Muscle of back (tissue), 11 donors: Measurements from ENCODE around the gene GNA12. TPM values are rescaled to one million over a fixed set of nuclear protein-coding genes. Genes with fewer than 3 reads are reported as not detected.

Experiments
- DNase-seq, 3 donors: peaks; one replicate each; pipeline versions ENCODE4 v3.0.0 to v3.0.0-alpha.2; 2013
- polyA plus RNA-seq, 10 donors: library from polyadenylated mRNA; unstranded; fragments of 120-200 nt; gene quantifications; one replicate each; pipeline ENCODE4 v1.2.1, GENCODE V29; 2013; ENCODE audit not compliant: insufficient read length in 10 of 10

GNA12 gene
- polyA plus RNA-seq, 10 donors, result 25.6 to 40.4 (median 29.3) TPM

- no peak for DNase-seq
Observed at GRCh38 chr7:2785071-2785500, 59.0 kb downstream of the GNA12 start.

DNA sequence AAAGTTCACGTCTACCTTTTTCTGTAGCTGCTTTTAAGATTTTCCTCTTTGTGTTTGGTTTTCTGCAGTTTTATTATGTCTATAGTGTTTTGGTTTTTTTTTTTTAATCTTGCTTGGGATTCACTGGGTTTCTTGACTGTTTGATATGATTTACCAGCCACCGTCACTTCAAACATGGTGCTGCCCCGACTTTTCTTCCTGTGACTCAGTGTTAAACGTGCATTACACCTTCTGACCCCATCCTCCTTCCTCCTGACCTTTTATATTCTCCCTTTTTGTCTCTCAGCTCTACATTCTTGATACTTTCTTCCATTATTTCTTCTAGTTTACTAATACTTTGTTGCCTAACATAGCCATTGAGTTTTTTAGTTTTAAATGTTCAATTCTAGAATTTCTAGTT is 61.5 kb downstream of the GNA12 start:
- no peak for DNase-seq

GRCh38 chr7:2782121-2782520 is 62.0 kb downstream of the GNA12 start:
- no peak for DNase-seq

GRCh38 chr7:2781636-2782035 is 62.5 kb downstream of the GNA12 start:
- DNase-seq, result no peak

DNA sequence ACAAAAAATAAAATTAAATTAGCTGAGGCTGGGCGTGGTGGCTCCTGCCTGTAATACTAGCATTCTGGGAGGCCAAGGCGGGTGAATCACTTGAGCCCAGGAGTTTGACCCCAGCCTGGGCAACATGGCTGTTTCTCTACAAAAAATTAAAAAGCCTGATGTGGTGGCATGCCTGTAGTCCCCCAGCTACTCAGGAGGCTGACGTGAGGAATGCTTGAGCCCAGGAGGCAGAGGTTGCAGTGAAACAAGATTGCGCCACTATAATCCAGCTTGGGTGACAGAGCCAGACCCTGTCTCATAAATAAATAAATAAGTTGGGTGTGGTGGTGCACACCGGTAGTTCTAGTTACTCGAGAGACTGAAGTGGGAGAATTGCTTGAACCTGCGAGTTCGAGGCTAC is 65.1 kb downstream of the GNA12 start:
- DNase-seq, result no peak

DNA sequence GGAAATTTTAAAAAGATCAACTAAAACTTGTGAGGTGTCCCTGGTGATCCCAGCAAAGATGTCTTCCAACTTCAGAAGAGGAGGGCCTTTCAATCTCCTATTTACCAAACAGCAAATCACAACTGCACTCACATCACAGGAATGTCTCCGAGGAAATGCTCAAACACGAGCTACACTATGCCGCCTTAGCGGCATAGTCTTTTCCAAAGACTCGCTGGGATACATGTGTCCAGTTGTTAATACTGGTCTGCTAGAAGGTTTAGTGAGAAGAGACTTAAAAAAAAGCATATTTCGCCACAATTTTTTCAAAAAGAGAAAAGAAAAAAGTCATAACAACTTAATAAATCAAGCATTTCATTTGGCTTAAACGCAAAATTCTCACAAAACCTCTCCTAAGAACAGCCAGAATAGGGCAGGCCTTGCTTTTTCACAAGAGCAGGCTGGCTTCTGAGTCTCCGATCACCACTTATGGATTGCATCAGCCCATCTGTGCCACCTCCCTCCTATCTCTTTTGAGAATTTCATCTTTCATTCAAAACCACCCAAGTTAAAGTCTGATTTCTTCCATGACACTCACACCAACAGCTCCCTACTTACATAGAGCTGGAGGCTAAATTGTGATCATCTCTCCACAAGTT is 66.1 kb downstream of the GNA12 start:
- DNase-seq, result no peak

GRCh38 chr7:2776401-2776800 is 67.7 kb downstream of the GNA12 start:
- no peak for DNase-seq

- no peak for DNase-seq
Observed at GRCh38 chr7:2775785-2776184, 68.3 kb downstream of the GNA12 start.

GRCh38 chr7:2775376-2775775 is 68.7 kb downstream of the GNA12 start:
- DNase-seq, result no peak

DNA sequence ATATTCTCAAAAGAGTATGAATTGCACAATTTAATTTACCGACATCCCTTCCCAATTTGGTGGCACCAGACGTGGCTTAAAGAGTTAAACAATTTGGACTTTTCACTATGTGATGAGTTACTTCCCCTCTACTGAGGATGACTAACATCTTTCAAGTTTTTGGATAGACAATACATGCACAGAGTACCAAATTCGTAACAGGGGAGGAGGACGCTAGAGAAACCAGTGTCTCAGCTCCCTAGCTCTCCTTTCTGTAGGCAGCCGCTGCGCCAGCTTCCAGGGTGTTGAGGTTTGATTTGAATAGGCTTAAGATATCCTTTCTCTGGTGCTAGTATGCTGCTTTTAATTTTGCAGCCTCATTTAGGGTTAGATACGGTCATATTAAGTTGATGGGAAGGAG is 69.2 kb downstream of the GNA12 start:
- DNase-seq, result no peak

DNA sequence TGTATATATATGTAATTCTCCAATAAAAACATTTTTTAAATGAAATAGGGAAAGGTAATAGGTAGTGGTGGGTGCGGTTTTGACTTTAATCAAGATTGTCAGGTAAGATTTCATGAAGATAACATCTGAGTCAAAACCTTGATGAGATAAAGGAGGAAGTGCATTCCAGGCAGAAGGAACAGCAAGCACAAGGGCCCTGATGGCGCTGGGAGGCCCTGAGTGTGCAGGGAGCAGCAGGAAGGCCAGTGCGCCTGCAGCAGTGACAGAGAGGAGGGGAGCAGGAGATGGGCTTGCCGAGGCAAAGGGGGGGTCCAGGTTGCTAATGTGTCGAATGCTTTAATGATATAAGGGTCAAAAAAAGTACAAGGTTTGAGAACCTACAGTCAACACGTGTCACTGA is 69.8 kb downstream of the GNA12 start:
- DNase-seq, result no peak

- no peak for DNase-seq
Observed at GRCh38 chr7:2773608-2774007, 70.5 kb downstream of the GNA12 start.

- DNase-seq, result no peak
Observed at GRCh38 chr7:2771274-2771731, 72.8 kb downstream of the GNA12 start.

DNA sequence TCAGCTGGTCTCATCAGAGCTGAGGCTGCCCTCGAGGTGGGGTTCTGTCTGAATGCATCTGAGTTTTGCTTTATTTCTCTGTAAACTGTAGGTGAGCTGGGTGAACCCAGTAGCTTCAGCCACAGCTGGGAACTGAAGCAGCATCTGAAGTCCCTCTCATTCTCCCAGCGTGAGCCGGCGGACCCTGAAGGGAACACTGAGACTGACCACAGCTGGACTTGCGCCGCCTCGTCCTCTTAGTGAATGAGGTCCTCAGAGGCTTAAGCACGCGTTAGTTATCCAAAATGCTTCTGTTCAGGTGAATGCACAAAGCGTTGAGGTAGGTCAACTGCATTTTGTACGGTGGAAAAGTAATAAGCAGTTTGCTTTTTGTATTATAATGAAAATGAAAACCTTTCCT is 79.5 kb downstream of the GNA12 start:
- no peak for DNase-seq

DNA sequence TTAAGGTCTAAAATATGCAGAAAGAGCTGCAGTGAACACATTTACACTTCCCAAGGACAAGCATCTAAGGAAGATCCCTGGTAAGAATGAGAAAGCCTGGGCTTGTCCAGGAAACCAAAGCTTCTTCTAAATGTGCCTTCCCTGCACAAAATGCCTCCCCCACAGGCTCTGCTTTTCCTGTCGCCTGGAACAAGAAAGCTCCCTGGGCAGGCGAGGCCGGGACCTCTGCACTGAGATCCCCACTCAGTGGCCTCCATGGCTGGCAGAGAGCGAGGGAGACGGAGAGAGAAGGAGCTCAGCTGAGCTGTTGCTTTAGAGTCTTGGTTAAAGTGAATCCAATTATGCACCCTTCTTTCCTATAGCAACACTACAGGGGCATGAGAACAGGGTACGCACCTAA is 80.5 kb downstream of the GNA12 start:
- no peak for DNase-seq

DNA sequence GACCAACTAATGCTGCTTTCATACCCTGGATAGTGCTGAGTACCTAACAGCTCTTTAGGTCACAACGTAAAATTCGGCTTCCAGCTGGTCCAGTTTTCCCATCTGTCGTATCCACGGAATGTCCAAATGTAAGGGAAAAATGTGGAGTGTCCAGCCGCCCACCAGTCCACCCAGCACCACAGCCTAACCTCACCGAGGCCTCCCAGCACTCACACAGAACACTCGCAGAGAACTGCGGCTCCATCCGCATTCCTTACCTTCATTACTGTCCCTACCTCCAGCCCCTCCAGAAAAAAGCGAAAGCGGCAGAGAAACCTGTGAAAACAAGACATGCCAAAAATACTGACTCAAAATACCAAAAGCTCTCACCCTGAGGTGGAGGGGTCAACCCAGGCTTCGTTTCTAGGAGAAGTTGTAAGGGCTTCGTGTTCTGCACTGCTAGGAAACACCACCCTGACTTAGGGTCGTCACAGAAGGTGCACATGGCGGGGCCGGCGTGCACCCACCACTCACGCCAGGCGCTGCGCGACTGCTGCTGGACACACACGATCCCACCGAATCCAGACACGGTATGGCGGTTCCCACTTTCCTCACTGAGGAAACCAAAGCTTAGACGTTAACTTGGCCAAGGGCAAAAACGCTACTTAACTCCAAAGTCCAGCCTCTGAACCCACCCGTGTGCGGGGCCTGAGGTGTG is 82.2 kb downstream of the GNA12 start:
- DNase-seq, result no peak

DNA sequence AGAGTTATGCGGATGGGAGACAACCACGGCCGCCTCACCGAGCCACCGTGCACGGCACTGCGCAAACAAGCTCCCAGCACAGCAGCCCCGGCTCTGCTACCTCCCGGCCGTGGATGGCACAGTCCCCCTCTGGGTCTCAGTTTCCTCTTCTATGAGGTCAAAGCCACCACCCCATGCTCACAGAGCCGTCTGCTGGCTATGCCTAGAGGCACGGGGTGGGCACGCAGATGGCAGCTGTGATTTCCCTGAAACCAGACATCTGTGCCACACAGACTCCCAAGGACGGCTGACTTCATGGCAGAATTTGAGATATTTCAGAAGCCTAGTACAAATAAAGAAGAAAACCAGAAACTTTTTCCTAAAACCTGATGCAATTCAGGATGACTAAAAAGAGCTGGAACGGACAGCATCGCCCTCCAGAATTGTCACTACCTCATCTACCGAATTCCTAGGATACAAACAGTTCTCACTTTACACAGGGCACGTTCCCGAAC is 82.9 kb downstream of the GNA12 start:
- DNase-seq, result no peak

GRCh38 chr7:2760098-2760889 is 83.8 kb downstream of the GNA12 start:
- peak; percentile 48 to 68 (median 62) for DNase-seq

- peak; percentile 59 to 75 (median 68) for DNase-seq
Observed at GRCh38 chr7:2759736-2760097, 84.4 kb downstream of the GNA12 start.

DNA sequence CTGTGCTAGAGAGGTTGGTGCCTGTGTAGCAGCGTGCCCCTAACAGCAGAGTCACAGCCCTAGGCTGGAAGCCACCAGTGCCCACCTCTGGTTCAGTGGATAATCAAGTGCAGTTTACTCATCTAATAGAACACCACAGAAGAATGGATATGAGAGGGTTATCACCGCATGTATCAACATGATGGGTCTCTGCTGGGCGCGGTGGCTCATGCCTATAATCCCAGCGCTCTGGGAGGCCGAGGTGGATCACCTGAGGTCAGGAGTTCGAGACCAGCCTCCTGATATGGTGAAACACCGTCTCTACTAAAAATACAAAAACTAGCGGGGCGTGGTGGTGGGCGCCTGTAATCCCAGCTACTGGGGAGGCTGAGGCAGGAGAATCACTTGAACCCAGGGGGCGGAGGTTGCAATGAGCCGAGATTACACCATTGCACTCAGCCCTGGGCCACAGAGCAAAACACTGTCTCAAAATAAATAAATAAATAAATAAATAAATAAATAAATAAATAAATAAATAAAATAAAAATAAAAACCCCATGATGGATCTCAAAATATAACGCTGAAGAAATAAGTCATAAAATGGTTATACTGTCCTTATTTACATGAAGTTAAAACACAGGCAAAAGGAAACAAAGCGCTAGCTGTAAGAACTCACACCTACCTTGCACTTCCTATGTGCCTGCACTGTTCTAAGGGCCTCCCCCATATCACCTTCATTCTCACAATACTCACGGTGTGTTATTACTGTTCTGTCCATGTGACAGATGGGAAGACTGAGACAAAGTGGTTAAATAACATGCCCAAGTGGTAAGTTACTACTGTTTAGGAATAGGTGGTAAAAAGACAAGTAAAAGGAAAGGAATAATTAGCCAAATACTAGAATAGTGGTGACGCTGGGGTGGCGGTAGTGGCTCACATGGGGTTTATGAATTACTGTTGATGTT is 85.2 kb downstream of the GNA12 start:
- DNase-seq, result no peak

- peak; percentile 79 to 97 (median 91) for DNase-seq
Observed at GRCh38 chr7:2757904-2758672, 86.0 kb downstream of the GNA12 start.
